Activated naive CD4-positive, alpha-beta T cell treated with anti-CD3 and anti-CD28 coated beads, Interleukin-2, amount 50 U/mL, for 16 hours (primary cell): ENCODE data around the gene CCDC188.

Experiments
- DNase-seq: peaks from one replicate; pipeline ENCODE4 v3.0.0-alpha.2; 2020

Gene CCDC188

GRCh38 chr22:20101638-20102037 is 49.2 kb downstream of the CCDC188 start:
- no peak for DNase-seq

DNA sequence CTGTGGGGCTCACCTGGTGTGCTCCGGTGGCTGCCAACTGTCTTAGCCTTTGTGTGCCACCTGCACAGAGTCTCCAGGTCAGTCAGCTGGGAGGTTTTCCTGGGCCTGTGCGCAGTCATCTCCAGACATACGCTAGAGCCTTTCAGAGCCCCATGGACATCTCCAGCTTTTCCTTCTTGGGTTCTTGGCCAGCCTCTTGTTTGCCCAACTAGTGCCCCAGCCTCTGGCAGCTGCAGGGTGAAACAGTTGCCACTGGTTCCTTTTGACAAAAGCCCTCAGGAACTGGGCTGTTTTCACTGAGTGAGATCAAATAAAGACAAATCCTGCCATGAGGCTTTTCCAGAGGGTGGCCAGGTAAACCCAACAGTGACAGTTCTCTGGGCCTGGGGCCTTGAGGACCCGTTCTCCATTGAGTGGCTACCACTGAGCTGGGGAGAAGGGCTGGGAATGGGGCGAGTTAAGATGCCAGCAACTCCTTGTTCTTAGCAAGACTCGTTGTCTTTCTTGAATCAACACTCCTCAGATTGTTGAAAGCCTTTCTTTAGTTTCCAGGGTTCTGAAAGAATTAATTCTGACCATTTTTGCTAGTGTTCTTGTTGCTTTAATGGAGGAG is 51.6 kb downstream of the CCDC188 start:
- no peak for DNase-seq
